OCI-M2 (cell line): ENCODE measurements around the gene WNT9A.
"Not testable (repeated sequence)": the region's sequence is repeated elsewhere in the genome, so short reads cannot be mapped to it uniquely, and the experiment has no call there.

Experiments used
- DNase-seq: peaks from one replicate; lab custom pipeline; 2025; ENCODE audit not compliant: unreplicated experiment; lab: John Stamatoyannopoulos, UW

Gene WNT9A

GRCh38 chr1:227947676-227948492 lies at the start of gene WNT9A:
TSS of gene WNT9A (minus strand) at chr1:227947932. CDS start at chr1:227947887, 45 bp downstream.
- no peak for DNase-seq

- no peak for DNase-seq
Measured at GRCh38 chr1:227996187-227996950, 48.6 kb upstream of the WNT9A start.

GRCh38 chr1:227994632-227995300 lies 47.0 kb upstream of the WNT9A start:
- no peak for DNase-seq

GRCh38 chr1:227987181-227987580 lies 39.4 kb upstream of the WNT9A start:
- DNase-seq: no peak

GRCh38 chr1:227975583-227976283 lies 28.0 kb upstream of the WNT9A start:
- not testable (repeated sequence) for DNase-seq

GRCh38 chr1:227973724-227974288 lies 26.1 kb upstream of the WNT9A start:
- DNase-seq: not testable (repeated sequence)

GRCh38 chr1:227972843-227973374 lies 25.2 kb upstream of the WNT9A start:
- not testable (repeated sequence) for DNase-seq

GRCh38 chr1:227972283-227972679 lies 24.5 kb upstream of the WNT9A start:
- not testable (repeated sequence) for DNase-seq

GRCh38 chr1:227971643-227972282 lies 24.0 kb upstream of the WNT9A start:
- not testable (repeated sequence) for DNase-seq

GRCh38 chr1:227971216-227971615 lies 23.5 kb upstream of the WNT9A start:
- not testable (repeated sequence) for DNase-seq

GRCh38 chr1:227970076-227970995 lies 22.6 kb upstream of the WNT9A start:
- not testable (repeated sequence) for DNase-seq

- DNase-seq: not testable (repeated sequence)
Measured at GRCh38 chr1:227967815-227968214, 20.1 kb upstream of the WNT9A start.

GRCh38 chr1:227966733-227967132 lies 19.0 kb upstream of the WNT9A start:
- not testable (repeated sequence) for DNase-seq

- no peak for DNase-seq
Measured at GRCh38 chr1:227961651-227962466, 14.1 kb upstream of the WNT9A start.

GRCh38 chr1:227959325-227959860 lies 11.7 kb upstream of the WNT9A start:
- no peak for DNase-seq

- no peak for DNase-seq
Measured at GRCh38 chr1:227958617-227959324, 11.0 kb upstream of the WNT9A start.

GRCh38 chr1:227955808-227956207 lies 8.1 kb upstream of the WNT9A start:
- no peak for DNase-seq
